ENCODE measurements around the gene STXBP3. TPM values are rescaled to one million over a fixed set of nuclear protein-coding genes. Genes with fewer than 3 reads are reported as not detected.

Gene STXBP3
- polyA plus RNA-seq, 1 of the 3 experiments (the other 2 are of a cell fraction): 12.6 TPM

DNA sequence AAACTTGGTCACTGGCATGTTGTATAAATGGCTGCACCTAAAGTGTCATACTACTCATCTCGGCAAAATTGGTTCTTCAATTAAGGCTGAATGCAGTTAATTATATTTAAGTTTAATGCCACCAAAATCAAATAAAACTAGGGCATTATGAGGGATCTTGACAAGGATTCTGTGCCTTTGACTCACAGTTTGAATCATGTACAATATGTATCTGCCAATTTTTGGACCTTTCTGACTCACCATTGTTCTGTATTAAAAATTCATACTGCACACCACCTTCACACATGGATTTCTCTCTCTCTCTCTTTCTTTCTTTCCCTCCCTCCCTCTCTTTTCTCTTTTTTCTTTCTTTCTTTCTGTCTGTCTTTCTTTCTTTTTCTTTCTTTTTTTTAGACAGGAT lies 14.1 kb upstream of the STXBP3 start:
- Histone ChIP-seq H3K9me3 (no peaks in the 10 kb centered on the region), H3F3A (replicated peaks; ENCODE audit: insufficient read depth) (peaks cover 4% of the 10 kb centered on the region), H3K36me3 (replicated peaks in 1 of 2; ENCODE audit: control insufficient read depth in 1 of 2, insufficient read depth in 2 of 2, low read length in 1 of 2) (no peaks in the 10 kb centered on the region), H3K9ac (no peak overlapping the region), H3K4me3 (ENCODE audit: low read depth in 2 of 2, low read length in 1 of 2) (no peak overlapping the region), H3K9me2 (no peaks in the 10 kb centered on the region), H3K27ac (ENCODE audit: low read depth in 2 of 2, low read length in 1 of 2) (no peak overlapping the region), H2AFZ (ENCODE audit: low read depth) (no peak overlapping the region), H4K20me1 (ENCODE audit: insufficient read depth) (no peaks in the 10 kb centered on the region), H3K79me2 (ENCODE audit: insufficient read depth) (no peaks in the 10 kb centered on the region), H3K4me2 (no peak overlapping the region), H3K4me1 (ENCODE audit: control insufficient read depth in 1 of 2, insufficient read depth in 2 of 2, low read depth in 1 of 2, low read length in 1 of 2) (peaks cover 0 to 3% of the 10 kb centered on the region in 2 experiments; a peak in 1 of 4 replicates), H3K27me3 (ENCODE audit: insufficient read depth) (no peaks in the 10 kb centered on the region)
- WGBS (ENCODE audit: low lambda C conversion rate): 95% methylated on average over 1 of the region's 1 CpG
- ChIA-PET POLR2A (interaction anchor here (0.7 kb wide), 1 partner anchor 104 kb away, joined by 4 read pairs; no protein-coding TSS in a partner anchor), CTCF (interaction anchor here (1.9 kb wide), 1 partner anchor 166 kb away, joined by 7 read pairs; no protein-coding TSS in a partner anchor)
- no peak for DNase-seq
- TF ChIP-seq CHD2 (IDR thresholded peaks at IDR 0.05; ENCODE audit: low read length, partially characterized antibody) (no peak), TCF12 (IDR thresholded peaks at IDR 0.05) (no peak), FOSL2 (IDR thresholded peaks at IDR 0.05; ENCODE audit: borderline replicate concordance, low read depth) (peak; percentile 25; the same call in 1 of the 2 replicates), RXRA (IDR thresholded peaks at IDR 0.05; ENCODE audit: borderline replicate concordance, low read depth) (no peak), NFIC (IDR thresholded peaks at IDR 0.05; ENCODE audit: borderline replicate concordance) (no peak)
- TF ChIP-seq, protein P1, sequence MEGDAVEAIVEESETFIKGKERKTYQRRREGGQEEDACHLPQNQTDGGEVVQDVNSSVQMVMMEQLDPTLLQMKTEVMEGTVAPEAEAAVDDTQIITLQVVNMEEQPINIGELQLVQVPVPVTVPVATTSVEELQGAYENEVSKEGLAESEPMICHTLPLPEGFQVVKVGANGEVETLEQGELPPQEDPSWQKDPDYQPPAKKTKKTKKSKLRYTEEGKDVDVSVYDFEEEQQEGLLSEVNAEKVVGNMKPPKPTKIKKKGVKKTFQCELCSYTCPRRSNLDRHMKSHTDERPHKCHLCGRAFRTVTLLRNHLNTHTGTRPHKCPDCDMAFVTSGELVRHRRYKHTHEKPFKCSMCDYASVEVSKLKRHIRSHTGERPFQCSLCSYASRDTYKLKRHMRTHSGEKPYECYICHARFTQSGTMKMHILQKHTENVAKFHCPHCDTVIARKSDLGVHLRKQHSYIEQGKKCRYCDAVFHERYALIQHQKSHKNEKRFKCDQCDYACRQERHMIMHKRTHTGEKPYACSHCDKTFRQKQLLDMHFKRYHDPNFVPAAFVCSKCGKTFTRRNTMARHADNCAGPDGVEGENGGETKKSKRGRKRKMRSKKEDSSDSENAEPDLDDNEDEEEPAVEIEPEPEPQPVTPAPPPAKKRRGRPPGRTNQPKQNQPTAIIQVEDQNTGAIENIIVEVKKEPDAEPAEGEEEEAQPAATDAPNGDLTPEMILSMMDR (IDR thresholded peaks at IDR 0.05): no peak
- TF ChIP-seq, protein P2, sequence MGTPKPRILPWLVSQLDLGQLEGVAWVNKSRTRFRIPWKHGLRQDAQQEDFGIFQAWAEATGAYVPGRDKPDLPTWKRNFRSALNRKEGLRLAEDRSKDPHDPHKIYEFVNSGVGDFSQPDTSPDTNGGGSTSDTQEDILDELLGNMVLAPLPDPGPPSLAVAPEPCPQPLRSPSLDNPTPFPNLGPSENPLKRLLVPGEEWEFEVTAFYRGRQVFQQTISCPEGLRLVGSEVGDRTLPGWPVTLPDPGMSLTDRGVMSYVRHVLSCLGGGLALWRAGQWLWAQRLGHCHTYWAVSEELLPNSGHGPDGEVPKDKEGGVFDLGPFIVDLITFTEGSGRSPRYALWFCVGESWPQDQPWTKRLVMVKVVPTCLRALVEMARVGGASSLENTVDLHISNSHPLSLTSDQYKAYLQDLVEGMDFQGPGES (IDR thresholded peaks at IDR 0.05; ENCODE audit: low read depth, low read length): no peak

DNA sequence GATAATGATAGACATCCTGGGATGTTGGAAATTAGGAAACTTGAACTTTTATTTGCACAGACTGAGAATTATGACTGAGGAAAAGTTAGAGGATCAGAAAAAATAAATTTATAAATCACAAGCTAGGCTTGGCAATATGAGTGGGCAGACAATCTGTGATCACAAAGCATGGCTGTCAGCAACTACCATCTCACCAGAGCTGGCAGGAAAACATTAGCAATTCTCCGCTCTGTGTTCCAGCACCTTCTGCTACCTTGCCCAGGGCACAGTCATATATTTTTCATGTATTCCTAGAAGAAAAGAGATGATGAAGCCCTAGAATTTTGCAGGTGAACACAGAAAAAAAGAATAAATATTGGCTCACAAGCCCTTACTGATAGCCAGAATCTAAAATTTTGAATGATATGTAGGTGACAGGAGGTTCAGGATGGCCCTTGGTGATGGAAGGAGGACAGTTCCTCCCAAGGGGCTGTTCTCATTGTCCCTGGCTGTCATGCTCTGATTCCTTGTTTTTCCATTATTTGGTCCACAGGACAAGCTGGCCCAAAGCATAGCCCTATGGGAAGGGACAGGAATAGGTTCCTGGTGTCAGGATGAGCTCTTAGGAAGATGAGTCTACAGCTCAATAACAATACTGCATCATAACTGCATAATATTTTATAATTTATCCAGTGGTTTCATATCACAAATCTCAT lies 12.2 kb upstream of the STXBP3 start:
- Histone ChIP-seq H3K27me3 (ENCODE audit: insufficient read depth) (no peaks in the 10 kb centered on the region), H3K4me2 (no peak overlapping the region), H3K9me3 (no peaks in the 10 kb centered on the region), H3F3A (replicated peaks; ENCODE audit: insufficient read depth) (peaks cover 4% of the 10 kb centered on the region), H3K27ac (ENCODE audit: low read depth in 2 of 2, low read length in 1 of 2) (no peak overlapping the region), H3K4me3 (ENCODE audit: low read depth in 2 of 2, low read length in 1 of 2) (no peak overlapping the region), H2AFZ (ENCODE audit: low read depth) (no peak overlapping the region), H3K79me2 (ENCODE audit: insufficient read depth) (no peaks in the 10 kb centered on the region), H3K9me2 (no peaks in the 10 kb centered on the region), H4K20me1 (ENCODE audit: insufficient read depth) (no peaks in the 10 kb centered on the region), H3K4me1 (ENCODE audit: control insufficient read depth in 1 of 2, insufficient read depth in 2 of 2, low read depth in 1 of 2, low read length in 1 of 2) (peaks cover 0 to 3% of the 10 kb centered on the region in 2 experiments; a peak in 1 of 4 replicates), H3K36me3 (replicated peaks in 1 of 2; ENCODE audit: control insufficient read depth in 1 of 2, insufficient read depth in 2 of 2, low read length in 1 of 2) (no peaks in the 10 kb centered on the region), H3K9ac (no peak overlapping the region)
- DNase-seq: no peak
- ChIA-PET CTCF (interaction anchor here (1.2 to 1.5 kb wide), 4 partner anchors 13 to 222 kb away, joined by 3 to 4 read pairs (median 3); no protein-coding TSS in a partner anchor), POLR2A (interaction anchor here (0.7 kb wide), 1 partner anchor 73 kb away, joined by 5 read pairs; the partner anchor contains the start of gene HENMT1)
- TF ChIP-seq, protein P2 (IDR thresholded peaks at IDR 0.05; ENCODE audit: low read depth, low read length): no peak
- TF ChIP-seq TEAD4 (IDR thresholded peaks at IDR 0.05; ENCODE audit: borderline replicate concordance, insufficient read depth) (no peak), FOXJ3 (CRISPR knock-in tag; IDR thresholded peaks at IDR 0.05) (no peak), EZH2phosphoT487 (IDR thresholded peaks at IDR 0.05; ENCODE audit: borderline replicate concordance, low read depth) (no peak), RXRA (IDR thresholded peaks at IDR 0.05; ENCODE audit: borderline replicate concordance, low read depth) (no peak), YY1 (IDR thresholded peaks at IDR 0.05; ENCODE audit: low read depth) (no peak), RAD21 (IDR thresholded peaks at IDR 0.05; ENCODE audit: low read length) (no peak)
- TF ChIP-seq, protein P3, sequence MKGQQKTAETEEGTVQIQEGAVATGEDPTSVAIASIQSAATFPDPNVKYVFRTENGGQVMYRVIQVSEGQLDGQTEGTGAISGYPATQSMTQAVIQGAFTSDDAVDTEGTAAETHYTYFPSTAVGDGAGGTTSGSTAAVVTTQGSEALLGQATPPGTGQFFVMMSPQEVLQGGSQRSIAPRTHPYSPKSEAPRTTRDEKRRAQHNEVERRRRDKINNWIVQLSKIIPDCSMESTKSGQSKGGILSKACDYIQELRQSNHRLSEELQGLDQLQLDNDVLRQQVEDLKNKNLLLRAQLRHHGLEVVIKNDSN (IDR thresholded peaks at IDR 0.05; ENCODE audit: borderline replicate concordance, low read depth): no peak
- TF ChIP-seq, protein P4, sequence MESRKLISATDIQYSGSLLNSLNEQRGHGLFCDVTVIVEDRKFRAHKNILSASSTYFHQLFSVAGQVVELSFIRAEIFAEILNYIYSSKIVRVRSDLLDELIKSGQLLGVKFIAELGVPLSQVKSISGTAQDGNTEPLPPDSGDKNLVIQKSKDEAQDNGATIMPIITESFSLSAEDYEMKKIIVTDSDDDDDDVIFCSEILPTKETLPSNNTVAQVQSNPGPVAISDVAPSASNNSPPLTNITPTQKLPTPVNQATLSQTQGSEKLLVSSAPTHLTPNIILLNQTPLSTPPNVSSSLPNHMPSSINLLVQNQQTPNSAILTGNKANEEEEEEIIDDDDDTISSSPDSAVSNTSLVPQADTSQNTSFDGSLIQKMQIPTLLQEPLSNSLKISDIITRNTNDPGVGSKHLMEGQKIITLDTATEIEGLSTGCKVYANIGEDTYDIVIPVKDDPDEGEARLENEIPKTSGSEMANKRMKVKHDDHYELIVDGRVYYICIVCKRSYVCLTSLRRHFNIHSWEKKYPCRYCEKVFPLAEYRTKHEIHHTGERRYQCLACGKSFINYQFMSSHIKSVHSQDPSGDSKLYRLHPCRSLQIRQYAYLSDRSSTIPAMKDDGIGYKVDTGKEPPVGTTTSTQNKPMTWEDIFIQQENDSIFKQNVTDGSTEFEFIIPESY (IDR thresholded peaks at IDR 0.05; ENCODE audit: borderline replicate concordance, low read depth): no peak
- WGBS (ENCODE audit: low lambda C conversion rate): 100% methylated on average over 1 of the region's 1 CpG
